Panc1 (cell line): Measurements from ENCODE around the gene MILR1. TPM values are rescaled to one million over a fixed set of nuclear protein-coding genes. Genes with fewer than 3 reads are reported as not detected.
A peak's percentile ranks its signal among the peaks of the same experiment; 100 is the strongest.

ENCODE experiments used
- ATAC-seq: fragments of 200-7000 bp; cut with Tn5 transposase; 2 replicates; pipeline ENCODE4 v1.9.1; 2020; ENCODE audit warnings: mild to moderate bottlenecking, moderate library complexity
- BruUV-seq: library from RNA; stranded (reverse); fragments of 400-500 nt; replicated peaks from 2 replicates; lab custom pipeline; 2021; lab: Mats Ljungman, UMichigan
- CTCF ChIA-PET: fragments of 300-600 bp; sonication (Branson Sonifier 250); formaldehyde crosslinking; loops from one replicate; lab custom pipeline; 2022; ENCODE audit warnings: antibody characterized with exemption; lab: Charles Lee
- POLR2A ChIA-PET: fragments of 300-600 bp; sonication (Branson Sonifier 250); formaldehyde crosslinking; loops from one replicate; lab custom pipeline; 2022; ENCODE audit warnings: antibody characterized with exemption; lab: Charles Lee
- DNase-seq: peaks from one replicate; pipeline ENCODE4 v3.0.0-alpha.2; 2010; ENCODE audit warnings: low read depth, low spot score
- H3K27ac ChIP-seq: 2 replicates; pipeline ENCODE4 v1.5.1; 2011; ENCODE audit warnings: mild to moderate bottlenecking, low read length, inconsistent platforms
- H3K27me3 ChIP-seq: fragments of 200-500 bp; sonication (Bioruptor generic); 2 replicates; pipeline ENCODE4 v1.6.0; 2014; ENCODE audit warnings: low read length, inconsistent platforms; ENCODE audit not compliant: control insufficient read depth, insufficient read depth
- H3K36me3 ChIP-seq: fragments of 200-500 bp; sonication (Bioruptor generic); 2 replicates; pipeline ENCODE4 v1.5.1; 2014; ENCODE audit warnings: inconsistent platforms, mild to moderate bottlenecking, low read length, moderate library complexity; ENCODE audit not compliant: control insufficient read depth, insufficient read depth
- H3K4me1 ChIP-seq: 2 replicates; pipeline ENCODE4 v1.5.1; 2011; ENCODE audit warnings: inconsistent platforms, mild to moderate bottlenecking, low read length, moderate library complexity; ENCODE audit not compliant: control insufficient read depth, insufficient read depth
- H3K4me3 ChIP-seq, 2 experiments: 2 replicates each; pipeline ENCODE4 v1.5.1; 2011 to 2012; ENCODE audit warnings: low read depth in 2 of 2, low read length in 2 of 2, mild to moderate bottlenecking in 2 of 2, inconsistent platforms in 1 of 2, moderate library complexity in 1 of 2
- H3K9me3 ChIP-seq: fragments of 200-500 bp; sonication (Bioruptor generic); 2 replicates; pipeline ENCODE4 v1.5.1; 2014; ENCODE audit warnings: low read depth, mild to moderate bottlenecking, inconsistent platforms, low read length, moderate library complexity; ENCODE audit not compliant: control insufficient read depth, insufficient read depth
- CTCF ChIP-seq: fragments of 450-650 bp; IDR thresholded peaks from 2 replicates; pipeline ENCODE4 v1.5.1; 2017; ENCODE audit warnings: mild to moderate bottlenecking
- POLR2AphosphoS5 ChIP-seq: IDR thresholded peaks from 2 replicates; pipeline ENCODE4 v1.6.1; 2012; ENCODE audit warnings: mild to moderate bottlenecking, low read depth, low read length, moderate library complexity
- REST ChIP-seq, 2 experiments: IDR thresholded peaks; 2 replicates each; pipeline ENCODE4 v1.6.1; 2011 to 2012; ENCODE audit warnings: low read depth in 2 of 2, control low read depth in 1 of 2, low read length in 1 of 2, mild to moderate bottlenecking in 1 of 2, moderate library complexity in 1 of 2; ENCODE audit not compliant: insufficient read depth in 1 of 2
- SIN3A ChIP-seq: IDR thresholded peaks from 2 replicates; pipeline ENCODE4 v1.6.1; 2012; ENCODE audit warnings: low read depth, mild to moderate bottlenecking, low read length, moderate library complexity, borderline replicate concordance; ENCODE audit not compliant: insufficient read depth
- TCF7L2 ChIP-seq: IDR thresholded peaks from 2 replicates; pipeline ENCODE4 v1.6.1; 2011; ENCODE audit warnings: mild to moderate bottlenecking, low read depth, low read length, inconsistent platforms
- in situ Hi-C: cut with HindIII; loops from 2 replicates; pipeline ENCODE4 v1.10.0; 2016; ENCODE audit warnings: low sequenced_read_pairs, low pct_unique_long_range_greater_than_20kb
- intact Hi-C: fragments of 100-400 bp; cut with micrococcal nuclease; formaldehyde crosslinking; loops from one replicate; pipeline ENCODE4 v1.10.0; 2022; ENCODE audit not compliant: unreplicated experiment
- total RNA-seq: library from RNA; stranded (reverse); gene quantifications from one replicate; pipeline ENCODE4 v1.2.1, GENCODE V29; 2021; ENCODE audit not compliant: unreplicated experiment

Gene MILR1
- total RNA-seq, 1 experiment from 2014 or later: not detected

- no peaks in the 10 kb centered on the region for H3K27me3 ChIP-seq
- TF ChIP-seq REST (IDR thresholded peaks at IDR 0.05; ENCODE audit: insufficient read depth in 1 of 2, low read depth in 2 of 2, low read length in 1 of 2) (no peak), SIN3A (no peak), CTCF (no peak), POLR2AphosphoS5 (peak; percentile 38; the same call in 1 of the 2 replicates), TCF7L2 (no peak)
- no peak overlapping the region for H3K27ac ChIP-seq
- TSS peak; percentile 10 for BruUV-seq
- H3K9me3 ChIP-seq: no peaks in the 10 kb centered on the region
- DNase-seq (no peak), ATAC-seq (no peak)
- ChIA-PET CTCF (no interaction called here), POLR2A (interaction anchor here (1.0 kb wide), 1 partner anchor 80 kb away, joined by 11 read pairs; no protein-coding TSS in a partner anchor)
- in situ Hi-C loops: no loop called here
- H3K4me3 ChIP-seq: no peak overlapping the region
- intact Hi-C loops: no loop called here
- peaks cover 68% of the 10 kb centered on the region for H3K36me3 ChIP-seq
- peaks cover 51% of the 10 kb centered on the region for H3K4me1 ChIP-seq
These were observed 51.0 kb downstream of the MILR1 start for GRCh38 chr17:64499805-64500486.

GRCh38 chr17:64500487-64500859 is 51.6 kb downstream of the MILR1 start:
- CTCF ChIA-PET: no interaction called here
- no peak for DNase-seq
- no TSS peak for BruUV-seq
- POLR2A ChIA-PET: no interaction called here
- TF ChIP-seq SIN3A (no peak), TCF7L2 (no peak), CTCF (no peak), REST (IDR thresholded peaks at IDR 0.05; ENCODE audit: insufficient read depth in 1 of 2, low read depth in 2 of 2, low read length in 1 of 2) (no peak), POLR2AphosphoS5 (no peak)
- Histone ChIP-seq H3K4me1 (peaks cover 51% of the 10 kb centered on the region), H3K4me3 (no peak overlapping the region), H3K36me3 (peaks cover 70% of the 10 kb centered on the region), H3K9me3 (no peaks in the 10 kb centered on the region), H3K27ac (no peak overlapping the region), H3K27me3 (no peaks in the 10 kb centered on the region)
- intact Hi-C loops: no loop called here
- in situ Hi-C loops: no loop called here
- no peak for ATAC-seq
